Thoracic aorta (tissue), 2 donors: ENCODE results near the gene ATP8B1. TPM values are rescaled to one million over a fixed set of nuclear protein-coding genes. Genes with fewer than 3 reads are reported as not detected.

Experiments
- ATAC-seq: fragments of 150-250 bp; one replicate; pipeline ENCODE4 v1.8.0; 2017; ENCODE audit warnings: low read depth; ENCODE audit not compliant: insufficient number of reproducible peaks, low FRiP score
- DNase-seq: peaks from one replicate; pipeline ENCODE4 v3.0.0-alpha.2; 2020; ENCODE audit warnings: low spot score
- H3K27ac ChIP-seq, 2 donors: fragments of 200-600 bp; sonication (generic); 1 replicate in 1 of 2; 2 replicates in 1 of 2; pipeline ENCODE4 v1.5.1; 2016; ENCODE audit warnings: mild to moderate bottlenecking in 2 of 2, moderate library complexity in 2 of 2
- H3K27me3 ChIP-seq: fragments of 200-600 bp; sonication (generic); replicated peaks from 2 replicates; pipeline ENCODE4 v1.6.0; 2016; ENCODE audit warnings: mild to moderate bottlenecking; ENCODE audit not compliant: insufficient read depth
- H3K36me3 ChIP-seq: fragments of 200-600 bp; sonication (generic); one replicate; pipeline ENCODE4 v1.5.1; 2016
- H3K4me1 ChIP-seq, 2 donors: fragments of 200-600 bp; sonication (generic); 1 replicate in 1 of 2; 2 replicates in 1 of 2; pipeline versions ENCODE4 v1.5.1 to v1.6.0; 2016; ENCODE audit warnings: low read depth in 2 of 2, mild to moderate bottlenecking in 1 of 2; ENCODE audit not compliant: control insufficient read depth in 1 of 2
- H3K4me3 ChIP-seq: fragments of 200-600 bp; sonication (generic); 2 replicates; pipeline ENCODE4 v1.5.1; 2016; ENCODE audit warnings: mild to moderate bottlenecking
- H3K9me3 ChIP-seq: fragments of 200-600 bp; sonication (generic); 2 replicates; pipeline ENCODE4 v1.5.1; 2016
- total RNA-seq, 2 donors: library from RNA; depleted of rRNA; stranded (reverse); fragments of >200 nt; gene quantifications; one replicate each; pipeline versions ENCODE4 v1.1.0 to v1.2.3, GENCODE V29; 2016
- TF ChIP-seq, protein P1 (sequence below): fragments of 200-600 bp; sonication (generic); IDR thresholded peaks from one replicate; pipeline ENCODE4 v1.5.1; 2019; ENCODE audit warnings: antibody characterized with exemption

ATP8B1 gene
- total RNA-seq, 2 donors from 2014 or later = 68.7 to 111 TPM

DNA sequence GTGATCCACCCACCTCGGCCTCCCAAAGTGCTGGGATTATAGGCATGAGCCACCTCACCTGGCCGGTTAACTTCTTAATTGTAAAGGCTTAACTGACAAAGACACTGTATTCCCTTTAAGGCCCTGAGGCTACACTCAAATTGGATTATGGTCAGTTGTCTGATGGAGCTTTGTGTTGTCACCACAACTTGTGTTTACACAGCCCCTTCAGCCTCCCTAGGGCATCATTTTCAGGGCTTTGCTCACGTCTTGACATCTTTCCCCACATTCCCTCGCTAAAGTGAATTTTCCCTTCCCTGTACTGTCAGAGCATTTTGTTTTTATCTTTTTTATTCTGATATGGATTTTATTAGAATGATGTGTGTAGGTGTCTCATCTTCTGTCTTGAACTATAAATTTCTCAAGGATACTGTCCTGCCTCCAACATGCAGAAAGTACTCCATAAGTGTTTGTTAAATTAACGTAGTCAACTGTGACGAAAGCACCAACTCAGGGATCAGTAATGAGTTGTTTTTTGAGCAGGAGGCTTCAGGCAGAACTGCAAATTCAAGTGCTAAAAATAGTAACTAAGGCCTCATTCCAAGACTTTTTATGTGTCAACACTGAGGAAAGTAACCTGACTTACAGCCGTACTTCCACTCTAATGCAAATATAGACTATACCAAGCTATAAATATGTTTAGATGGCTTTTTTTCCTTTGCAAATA lies 104.4 kb downstream of the ATP8B1 start:
- TF ChIP-seq, protein P1, sequence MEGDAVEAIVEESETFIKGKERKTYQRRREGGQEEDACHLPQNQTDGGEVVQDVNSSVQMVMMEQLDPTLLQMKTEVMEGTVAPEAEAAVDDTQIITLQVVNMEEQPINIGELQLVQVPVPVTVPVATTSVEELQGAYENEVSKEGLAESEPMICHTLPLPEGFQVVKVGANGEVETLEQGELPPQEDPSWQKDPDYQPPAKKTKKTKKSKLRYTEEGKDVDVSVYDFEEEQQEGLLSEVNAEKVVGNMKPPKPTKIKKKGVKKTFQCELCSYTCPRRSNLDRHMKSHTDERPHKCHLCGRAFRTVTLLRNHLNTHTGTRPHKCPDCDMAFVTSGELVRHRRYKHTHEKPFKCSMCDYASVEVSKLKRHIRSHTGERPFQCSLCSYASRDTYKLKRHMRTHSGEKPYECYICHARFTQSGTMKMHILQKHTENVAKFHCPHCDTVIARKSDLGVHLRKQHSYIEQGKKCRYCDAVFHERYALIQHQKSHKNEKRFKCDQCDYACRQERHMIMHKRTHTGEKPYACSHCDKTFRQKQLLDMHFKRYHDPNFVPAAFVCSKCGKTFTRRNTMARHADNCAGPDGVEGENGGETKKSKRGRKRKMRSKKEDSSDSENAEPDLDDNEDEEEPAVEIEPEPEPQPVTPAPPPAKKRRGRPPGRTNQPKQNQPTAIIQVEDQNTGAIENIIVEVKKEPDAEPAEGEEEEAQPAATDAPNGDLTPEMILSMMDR = no peak
- no peaks in the 10 kb centered on the region for H3K27me3 ChIP-seq
- peaks cover 38% of the 10 kb centered on the region for H3K36me3 ChIP-seq
- H3K4me3 ChIP-seq = peak overlapping the region; percentile 22
- peaks cover 9 to 23% of the 10 kb centered on the region in 2 donors for H3K4me1 ChIP-seq
- no peaks in the 10 kb centered on the region for H3K9me3 ChIP-seq
- ATAC-seq (no peak), DNase-seq (no peak)
- H3K27ac ChIP-seq = peak overlapping the region; percentile 73 to 78

- H3K36me3 ChIP-seq = peaks cover 32% of the 10 kb centered on the region
- no peaks in the 10 kb centered on the region for H3K27me3 ChIP-seq
- H3K4me3 ChIP-seq = no peak overlapping the region
- ATAC-seq (no peak), DNase-seq (no peak)
- H3K9me3 ChIP-seq = no peaks in the 10 kb centered on the region
- H3K27ac ChIP-seq = peak overlapping the region; percentile 3 to 44
- H3K4me1 ChIP-seq = peaks cover 14 to 36% of the 10 kb centered on the region in 2 donors
- TF ChIP-seq, protein P1 = no peak
These were observed 105.7 kb downstream of the ATP8B1 start for GRCh38 chr18:57697426-57697825.

DNA sequence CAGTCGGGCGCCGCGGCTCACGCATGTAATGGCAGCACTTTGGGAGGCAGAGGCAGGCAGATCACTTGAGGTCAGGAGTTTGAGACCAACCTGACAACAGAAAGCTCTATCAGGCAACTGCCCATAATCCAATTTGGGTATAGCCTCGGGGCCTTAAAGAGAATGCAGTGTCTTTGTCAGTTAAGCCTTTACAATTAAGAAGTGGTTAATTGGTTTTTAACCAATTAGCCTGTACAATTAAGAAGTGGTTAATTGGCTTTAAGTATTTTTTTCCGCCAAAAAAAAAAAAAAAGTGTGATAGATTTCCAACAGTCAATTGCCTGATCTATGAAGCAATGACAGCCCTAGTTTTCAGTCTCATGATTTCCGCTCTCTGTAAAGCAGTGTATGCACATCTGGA lies 106.8 kb downstream of the ATP8B1 start:
- DNase-seq = no peak
- Histone ChIP-seq H3K27ac (no peak overlapping the region), H3K9me3 (no peaks in the 10 kb centered on the region), H3K27me3 (no peaks in the 10 kb centered on the region), H3K4me1 (peaks cover 14 to 36% of the 10 kb centered on the region in 2 donors), H3K4me3 (no peak overlapping the region), H3K36me3 (peaks cover 34% of the 10 kb centered on the region)
- TF ChIP-seq, protein P1 = no peak
- no peak for ATAC-seq

DNA sequence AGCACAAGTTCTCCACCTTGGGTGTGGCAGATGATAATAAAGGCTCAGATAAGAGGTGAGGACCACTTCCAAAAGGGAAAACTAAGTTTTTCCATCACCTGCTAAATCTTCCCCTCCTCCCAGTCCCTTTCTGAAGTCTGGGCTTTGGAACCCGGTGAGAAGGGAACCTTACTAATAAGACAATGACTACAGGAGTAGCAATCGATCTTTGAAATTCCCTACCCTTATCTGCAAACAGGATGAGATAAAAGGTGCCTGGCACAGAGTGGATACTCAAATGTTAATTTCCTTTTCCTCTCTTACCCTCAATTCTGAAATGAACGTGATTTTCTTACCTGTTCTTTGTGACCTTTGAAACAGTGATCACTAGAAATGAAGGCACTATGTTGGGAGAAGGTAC lies 111.8 kb downstream of the ATP8B1 start:
- Histone ChIP-seq H3K4me3 (no peak overlapping the region), H3K4me1 (peaks cover 9 to 21% of the 10 kb centered on the region in 2 donors), H3K27me3 (no peaks in the 10 kb centered on the region), H3K9me3 (no peaks in the 10 kb centered on the region), H3K27ac (peak overlapping the region in 1 of 2 donors; percentile 28), H3K36me3 (peaks cover 50% of the 10 kb centered on the region)
- TF ChIP-seq, protein P1 = no peak
- no peak for DNase-seq
- ATAC-seq = no peak

DNA sequence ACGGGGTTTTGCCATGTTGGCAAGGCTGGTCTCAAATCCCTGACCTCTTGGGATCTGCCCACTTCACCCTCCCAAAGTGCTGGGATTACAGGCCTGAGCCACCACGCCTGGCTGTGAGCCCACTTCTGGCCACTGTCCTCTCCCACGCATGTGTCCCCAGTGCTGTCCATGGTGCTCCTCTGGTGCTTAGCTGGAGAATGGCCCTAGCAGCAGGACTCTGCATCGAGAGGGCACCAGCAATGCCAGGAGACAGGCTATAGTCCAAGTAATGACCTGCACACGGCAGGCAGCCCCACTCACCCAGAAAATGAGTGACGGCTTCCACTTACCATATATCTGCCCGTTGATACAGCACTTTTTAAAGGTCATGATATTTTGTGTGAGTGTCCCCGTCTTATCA lies 115.1 kb downstream of the ATP8B1 start:
- Histone ChIP-seq H3K27me3 (no peaks in the 10 kb centered on the region), H3K9me3 (no peaks in the 10 kb centered on the region), H3K36me3 (peaks cover 60% of the 10 kb centered on the region), H3K4me3 (no peak overlapping the region), H3K27ac (no peak overlapping the region), H3K4me1 (peaks cover under 1 to 5% of the 10 kb centered on the region in 2 donors)
- TF ChIP-seq, protein P1 = no peak
- no peak for DNase-seq
- no peak for ATAC-seq
